SIG-M5 treated with dmso at 0.1 percent for 504 hours (cell line): ENCODE data around the gene OSTN.
"Not testable (repeated sequence)": the region's sequence is repeated elsewhere in the genome, so short reads cannot be mapped to it uniquely, and the experiment has no call there.

Experiments used
- DNase-seq: peaks from one replicate; lab custom pipeline; 2025; ENCODE audit not compliant: unreplicated experiment; lab: John Stamatoyannopoulos, UW

OSTN gene

GRCh38 chr3:191263365-191263764 is 64.3 kb downstream of the OSTN start:
- no peak for DNase-seq

DNA sequence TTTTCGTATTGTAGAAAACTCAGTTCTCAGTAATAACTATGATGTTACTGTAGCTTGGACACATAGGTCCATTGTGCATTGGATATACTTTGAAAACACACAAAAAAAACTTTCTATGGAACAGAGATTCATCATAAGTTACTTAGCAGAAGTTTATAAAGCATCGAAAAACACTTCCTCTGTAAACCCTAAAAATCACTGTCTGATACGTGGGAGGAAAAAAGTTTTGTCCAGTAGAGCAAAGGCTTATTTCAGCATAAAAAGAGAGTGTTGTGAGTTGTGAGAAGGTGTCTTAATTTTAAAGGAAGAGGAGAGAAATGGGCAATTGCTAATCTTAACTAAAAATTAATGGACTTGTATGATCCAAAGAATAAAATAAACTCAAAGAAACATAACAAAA is 64.8 kb downstream of the OSTN start:
- no peak for DNase-seq

DNA sequence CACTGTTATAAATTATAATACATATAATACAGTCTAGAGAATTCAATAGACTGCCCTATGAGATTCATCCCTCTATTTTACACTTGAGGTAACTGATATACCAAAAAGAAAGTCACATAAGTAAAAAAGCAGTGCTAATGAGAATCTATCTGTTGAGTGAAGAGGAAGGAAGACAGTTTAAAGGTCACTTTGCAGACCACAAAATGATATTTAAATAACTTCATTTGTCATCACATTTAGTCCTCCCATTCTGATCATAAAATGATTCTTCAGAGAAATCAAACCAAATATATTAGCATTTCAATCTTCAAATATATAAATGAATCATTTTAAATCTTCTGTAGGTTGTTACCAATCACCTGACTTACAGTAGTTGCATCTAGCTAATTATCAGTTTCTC is 69.7 kb downstream of the OSTN start:
- no peak for DNase-seq

DNA sequence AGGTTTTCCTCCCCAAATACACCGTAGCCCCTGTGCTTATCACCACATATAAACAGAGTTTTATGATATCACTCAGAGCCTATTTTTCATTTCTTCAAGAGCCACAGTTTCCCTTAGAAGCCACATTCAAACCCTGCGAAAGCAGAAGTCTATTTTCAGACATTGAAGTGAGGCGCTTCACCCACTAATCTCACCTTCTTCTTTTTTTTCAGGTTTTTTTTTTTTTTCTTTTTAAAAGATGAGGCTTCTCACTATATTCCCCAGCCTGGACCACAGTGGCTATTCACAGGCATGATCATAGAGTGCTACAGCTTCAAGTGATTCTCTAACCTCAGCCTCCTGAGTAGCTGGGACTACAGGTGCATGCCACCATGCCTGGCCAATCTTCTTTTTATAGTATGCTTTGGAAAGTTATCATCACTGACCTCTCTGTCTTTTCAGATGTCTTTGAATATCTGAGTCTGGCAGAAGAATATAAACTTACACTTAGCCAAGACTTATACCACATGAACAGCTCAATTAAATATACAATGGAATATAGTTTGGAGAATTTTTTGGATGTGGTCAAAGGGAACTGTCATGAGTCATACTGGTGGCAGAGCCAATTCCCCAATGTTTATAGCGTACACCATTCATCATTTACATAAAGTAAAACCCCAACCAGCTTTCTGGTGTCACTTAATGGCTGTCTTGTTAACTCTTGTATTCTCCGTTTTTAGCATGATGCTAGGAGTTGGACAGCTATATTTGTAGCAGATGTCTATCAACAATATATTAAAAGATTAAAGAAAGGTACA is 70.4 kb downstream of the OSTN start:
- DNase-seq: no peak

- not testable (repeated sequence) for DNase-seq
These were observed 76.2 kb downstream of the OSTN start for GRCh38 chr3:191275244-191275643.

DNA sequence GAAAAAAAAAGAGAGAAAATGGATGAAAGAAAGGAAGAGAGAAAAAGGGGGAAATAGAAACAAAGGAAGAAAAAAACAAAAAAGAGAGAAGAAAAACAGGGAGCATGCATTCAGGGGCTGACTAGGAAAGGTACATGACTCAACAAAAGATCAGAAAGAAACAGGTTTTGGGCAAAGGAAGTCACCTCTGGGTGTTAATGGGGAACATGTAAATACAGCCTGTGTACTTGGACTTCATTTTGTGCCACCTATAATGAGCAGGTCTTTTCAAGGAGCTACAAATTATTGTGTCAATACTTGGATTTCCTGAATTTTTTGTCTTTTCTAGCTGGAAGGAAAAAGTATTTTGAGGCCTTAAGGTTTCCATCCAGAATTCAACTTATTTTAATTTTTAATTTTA is 76.7 kb downstream of the OSTN start:
- no peak for DNase-seq

GRCh38 chr3:191280111-191280510 is 81.1 kb downstream of the OSTN start:
- no peak for DNase-seq

DNA sequence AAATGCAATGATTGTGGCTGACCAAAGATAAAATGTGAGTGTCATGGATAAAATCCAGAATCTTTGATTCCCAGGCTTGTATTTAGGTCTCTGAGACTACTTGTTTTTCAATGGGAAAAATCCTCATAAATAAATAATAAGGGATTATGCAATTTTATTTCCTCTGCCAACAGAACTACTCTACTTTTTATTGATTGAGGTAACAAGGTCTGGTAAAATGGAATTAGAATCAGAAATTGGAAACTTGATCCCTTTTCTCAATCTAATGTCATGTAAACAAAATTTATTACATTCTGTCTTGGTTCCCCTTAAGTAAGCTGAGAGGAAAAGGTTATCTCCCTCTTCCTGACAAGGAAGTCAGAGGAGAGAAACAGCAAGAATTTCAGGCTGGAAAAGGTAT is 81.8 kb downstream of the OSTN start:
- no peak for DNase-seq

DNA sequence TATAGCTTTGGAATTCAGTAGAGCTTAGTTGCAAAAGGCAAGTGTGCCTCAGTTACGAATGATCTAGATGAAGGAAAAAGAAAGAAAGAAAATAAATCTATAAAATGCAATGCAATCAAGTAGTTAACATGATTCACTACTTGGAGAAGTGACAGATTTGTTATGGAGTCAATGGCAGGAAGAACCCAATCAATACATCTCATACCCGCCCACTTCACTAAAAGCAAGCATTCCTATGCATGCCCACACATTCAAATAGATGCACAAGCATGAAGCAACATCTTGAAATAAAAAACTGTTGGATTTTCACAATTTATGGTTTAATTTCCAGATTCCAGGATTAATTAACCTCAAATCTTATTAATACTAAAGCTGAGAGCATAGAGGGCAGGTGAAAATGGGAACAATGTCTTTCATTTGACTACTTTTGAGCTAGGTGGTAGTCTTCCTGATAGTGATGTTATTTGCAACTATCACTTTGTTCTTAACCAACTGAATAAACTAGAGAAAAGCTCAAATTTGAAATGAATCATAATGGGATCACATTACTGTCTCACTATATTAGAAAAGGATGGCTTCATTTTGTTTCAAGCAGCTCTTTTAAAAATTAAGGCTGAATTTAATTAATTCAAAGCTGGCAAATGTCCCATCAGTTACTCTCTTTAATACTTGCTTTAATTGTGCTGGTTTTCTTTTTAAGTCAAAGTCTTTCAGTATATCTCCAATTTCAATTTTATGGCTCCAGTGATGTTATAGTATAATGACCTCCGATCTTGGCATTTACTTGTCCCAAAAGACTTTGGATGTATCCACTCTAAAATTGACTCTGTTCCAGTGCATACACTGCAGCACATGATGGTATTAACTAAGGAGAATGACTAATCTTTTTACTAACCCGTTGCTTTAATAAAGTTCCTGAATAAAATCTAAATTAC is 83.5 kb downstream of the OSTN start:
- DNase-seq: no peak

DNA sequence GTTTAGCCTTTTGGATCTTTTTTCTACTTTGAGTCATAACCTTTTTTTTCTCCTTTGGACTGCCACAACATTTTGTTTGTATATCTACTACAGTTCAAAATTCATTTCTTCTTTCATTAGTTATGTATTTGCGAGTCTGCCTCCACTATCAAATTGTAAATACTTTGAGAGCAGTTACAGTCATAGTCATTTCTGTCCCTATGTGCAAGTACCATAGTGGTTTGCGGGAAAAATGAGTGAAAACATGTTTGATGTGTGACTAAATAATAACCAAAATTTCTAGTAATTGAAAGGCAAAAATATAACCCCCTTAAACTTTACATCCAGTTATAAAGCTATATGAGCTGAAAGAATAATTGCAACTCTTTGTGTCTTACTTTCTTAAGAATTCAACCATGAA is 84.4 kb downstream of the OSTN start:
- no peak for DNase-seq

DNA sequence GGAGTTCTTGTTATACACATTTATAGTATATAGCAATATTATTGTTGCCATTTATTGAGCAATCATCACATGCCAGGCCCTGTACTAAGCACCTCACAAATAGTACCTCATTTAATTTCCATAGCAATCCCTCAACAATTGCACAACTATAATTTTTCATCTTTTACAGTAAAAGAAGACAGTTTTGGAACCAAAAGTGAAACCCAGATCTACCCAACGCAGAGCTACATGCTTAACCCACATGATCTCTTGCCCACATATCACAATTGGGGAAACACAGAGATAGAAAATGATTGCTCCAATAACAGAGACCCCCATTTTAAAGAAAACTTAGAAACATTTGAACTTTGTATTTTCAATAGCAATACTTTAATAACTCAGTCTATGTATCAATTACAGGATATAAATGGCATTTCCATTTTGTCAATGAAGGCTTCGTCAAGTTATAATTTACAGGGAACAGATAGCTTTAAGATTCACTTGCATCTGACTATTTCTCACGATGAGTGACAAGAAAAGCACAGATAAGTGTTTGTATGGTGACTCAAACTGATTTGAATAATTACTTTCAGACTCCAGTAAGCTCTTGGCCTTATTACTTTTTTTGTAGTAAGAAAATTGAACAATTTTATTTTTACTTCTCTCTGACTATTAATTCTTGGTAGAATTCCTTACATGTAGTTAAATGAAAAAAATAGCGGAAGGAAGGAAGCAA is 91.4 kb downstream of the OSTN start:
- DNase-seq: no peak

GRCh38 chr3:191292243-191293015 is 93.4 kb downstream of the OSTN start:
- DNase-seq: peak; percentile 56

GRCh38 chr3:191294291-191294690 is 95.2 kb downstream of the OSTN start:
- no peak for DNase-seq

DNA sequence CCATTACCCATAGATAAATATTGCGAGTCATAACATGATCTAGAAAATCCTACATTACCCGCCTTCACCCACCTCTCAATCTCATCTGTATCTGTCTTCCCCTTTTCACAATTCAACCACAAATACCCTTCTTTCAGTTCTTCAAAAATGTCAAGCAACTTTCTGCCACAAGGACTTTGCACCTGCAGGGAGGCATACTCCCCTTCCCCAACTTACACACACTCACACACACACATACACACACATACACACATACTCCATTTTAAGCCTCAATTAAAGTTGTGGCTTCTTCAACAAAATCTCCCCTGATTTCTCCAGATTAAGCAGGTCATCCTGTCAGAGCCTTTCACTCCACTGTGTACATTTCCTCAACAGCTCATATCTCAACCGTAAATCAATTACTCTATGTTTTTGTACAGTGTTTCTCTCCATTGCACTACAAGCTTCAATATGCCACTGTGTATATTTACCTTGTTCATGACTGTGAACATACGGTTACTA is 97.0 kb downstream of the OSTN start:
- DNase-seq: peak; percentile 68

DNA sequence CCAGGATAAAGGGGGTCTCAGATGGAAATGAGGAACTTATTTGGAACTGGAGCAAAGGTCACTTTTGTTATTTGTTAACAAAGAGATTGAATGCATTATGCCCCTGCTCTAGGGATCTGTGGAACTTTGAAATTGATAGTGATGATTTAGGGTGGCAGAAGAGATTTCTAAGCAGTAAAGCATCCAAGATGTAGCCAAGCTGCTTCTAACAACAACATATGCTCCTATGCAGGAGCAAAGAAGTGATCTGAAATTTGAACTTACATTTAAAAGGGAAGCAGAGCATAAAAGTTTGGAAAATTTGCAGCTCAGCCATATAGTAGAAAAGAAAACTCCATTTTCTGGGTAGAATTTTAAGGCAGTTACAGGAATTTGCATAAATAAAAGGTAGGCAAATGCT is 99.8 kb downstream of the OSTN start:
- no peak for DNase-seq

DNA sequence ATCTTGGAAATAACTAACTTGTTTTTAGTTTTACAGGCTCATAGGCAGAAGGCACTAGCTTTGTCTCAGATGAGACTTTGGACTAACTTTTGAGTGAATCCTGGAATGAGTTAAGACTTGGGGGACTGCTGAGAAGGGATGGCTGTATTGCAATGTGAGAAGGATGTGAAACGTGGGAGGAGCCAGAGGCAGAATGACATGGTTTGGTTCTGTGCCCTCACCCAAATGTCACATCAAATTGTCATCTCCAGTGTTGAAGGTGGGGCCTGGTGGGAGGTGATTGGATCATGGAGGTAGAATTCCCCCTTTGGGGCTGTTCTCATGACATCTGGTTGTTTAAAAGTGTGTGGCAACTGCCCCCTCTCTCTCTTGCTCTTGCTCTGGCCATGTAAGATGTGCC is 101.4 kb downstream of the OSTN start:
- no peak for DNase-seq

- DNase-seq: no peak
These were observed 102.0 kb downstream of the OSTN start for GRCh38 chr3:191301017-191301416.

DNA sequence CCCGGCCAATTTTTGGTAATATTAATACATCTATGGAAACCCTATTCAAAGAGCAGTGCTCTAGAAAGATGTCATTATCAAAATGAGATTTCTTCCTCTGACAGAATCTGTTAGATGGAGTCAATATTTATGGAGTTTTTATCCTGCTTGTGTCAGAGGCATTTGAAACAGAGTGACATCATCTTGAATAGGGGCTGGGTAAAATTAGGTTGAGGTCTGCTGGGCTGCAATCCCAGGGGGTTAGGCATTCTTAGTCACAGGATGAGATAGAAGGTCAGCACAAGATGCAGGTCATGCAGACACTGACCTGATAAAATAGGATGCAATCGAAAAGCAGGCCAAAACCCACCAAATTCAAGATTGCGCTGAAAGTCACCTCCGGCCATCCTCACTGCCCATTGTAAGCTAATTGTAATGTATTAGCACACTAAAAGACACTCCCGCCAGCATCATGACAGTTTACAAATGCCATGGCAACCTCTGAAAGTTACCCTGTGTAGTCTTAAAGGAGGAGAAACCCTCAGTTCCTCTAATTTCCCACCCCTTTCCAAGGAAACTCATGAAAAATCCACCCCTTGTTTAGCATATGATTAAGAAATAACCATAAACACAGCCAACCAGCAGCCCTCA is 102.9 kb downstream of the OSTN start:
- no peak for DNase-seq

- DNase-seq: no peak
These were observed 103.4 kb downstream of the OSTN start for GRCh38 chr3:191302451-191302850.

GRCh38 chr3:191303596-191303995 is 104.6 kb downstream of the OSTN start:
- no peak for DNase-seq
